OCI-LY7 (cell line): ENCODE measurements around the gene BCAS4.

ENCODE experiments used
- CTCF ChIP-seq: fragments of 200-600 bp; sonication (generic); conservative IDR thresholded peaks from 2 replicates; pipeline ENCODE4 v1.5.1; 2014; ENCODE audit warnings: mild to moderate bottlenecking, antibody characterized with exemption, low read length, moderate library complexity, mixed read lengths
- EZH2phosphoT487 ChIP-seq: fragments of 200-600 bp; sonication (generic); IDR thresholded peaks from 2 replicates; pipeline ENCODE4 v1.6.1; 2018; ENCODE audit warnings: low read depth, borderline replicate concordance, mild to moderate bottlenecking, mixed run types, antibody characterized with exemption, low read length, moderate library complexity, mixed read lengths

DNA sequence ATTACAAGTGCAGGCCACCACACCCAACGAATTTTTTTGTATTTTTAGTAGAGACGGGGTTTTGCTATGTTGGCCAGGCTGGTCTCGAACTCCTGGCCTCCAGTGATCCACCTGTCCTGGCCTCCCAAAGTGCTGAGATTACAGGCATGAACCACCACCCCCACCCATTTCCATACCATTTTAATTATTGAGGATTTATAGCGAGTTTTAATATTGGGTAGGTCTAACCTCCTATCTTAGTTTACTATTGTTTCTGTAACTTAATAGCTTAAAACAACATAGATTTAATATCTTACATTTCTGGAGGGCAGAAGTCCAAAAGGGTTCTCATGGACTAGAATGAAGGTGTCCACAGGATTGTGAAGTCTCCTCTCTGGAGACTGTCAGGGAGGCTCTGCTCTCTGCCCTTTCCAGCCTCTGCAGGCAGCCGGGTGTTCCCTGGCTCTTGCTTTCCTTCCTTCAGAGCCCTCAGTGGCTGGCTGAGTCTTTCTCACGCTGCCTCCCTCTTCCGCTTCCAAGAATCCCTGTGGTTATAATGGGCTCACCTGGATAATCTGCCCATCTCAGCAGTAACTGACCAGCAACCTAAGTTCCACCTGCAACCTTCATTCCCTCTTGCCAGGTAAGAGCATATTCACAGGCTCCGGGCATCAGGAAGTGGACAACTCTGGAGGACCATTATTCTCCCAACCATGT, 18.6 kb upstream of the BCAS4 start:
- no peak for TF ChIP-seq CTCF
- TF ChIP-seq EZH2phosphoT487: no peak
